ENCODE results near the gene TSFM.
A peak's percentile ranks its signal among the peaks of the same experiment; 100 is the strongest.

TSFM gene

DNA sequence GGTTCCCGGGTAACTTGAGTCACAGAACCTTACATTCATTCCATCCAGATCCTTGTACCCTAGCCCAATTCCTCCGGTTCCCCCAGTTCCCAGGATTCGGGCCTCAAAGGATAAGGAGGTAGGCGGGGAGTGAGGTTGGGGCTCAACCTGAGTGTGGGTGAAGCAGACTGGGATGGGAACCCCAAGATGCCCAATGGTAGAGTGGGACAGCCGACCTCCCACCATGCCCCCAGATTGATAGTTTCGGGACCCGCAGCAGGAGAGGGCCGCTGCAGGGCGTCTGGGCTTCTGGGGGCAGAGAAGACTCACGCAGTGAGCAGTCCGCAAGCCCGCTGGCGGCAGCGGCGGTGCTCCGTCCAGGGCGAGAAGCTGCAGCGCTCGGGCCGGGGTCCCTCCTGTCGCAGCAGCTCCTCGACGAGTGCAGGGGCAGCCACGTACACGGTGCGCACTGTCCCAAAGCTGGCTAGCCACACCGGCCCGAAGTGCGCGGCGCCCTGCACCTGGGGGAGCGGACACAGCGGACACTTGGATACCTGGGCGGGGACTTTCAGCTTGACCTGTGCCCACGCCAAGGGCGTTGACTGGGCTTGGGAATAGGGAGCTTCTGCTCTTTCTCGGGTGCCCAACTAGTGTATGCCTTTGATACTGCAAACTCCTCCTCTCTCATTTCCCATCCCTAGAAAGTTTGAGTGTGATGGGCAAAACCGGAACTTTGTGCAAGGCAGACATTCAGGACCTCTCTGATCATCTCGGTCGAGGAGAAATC lies 16.7 kb upstream of the TSFM start:
- peak overlapping the region; percentile 24 for H3K4me3 ChIP-seq (ENCODE audit: low read depth, low read length)
- peaks cover 0 to 35% of the 10 kb centered on the region in 2 experiments; a peak in 2 of 3 replicates for H3K36me3 ChIP-seq (ENCODE audit: control insufficient read depth in 2 of 2, insufficient read depth in 1 of 2, low read length in 2 of 2)
- ChIA-PET POLR2A (interaction anchor here (0.7 to 2.5 kb wide), 6 partner anchors 9 to 128 kb away, joined by 3 to 8 read pairs (median 4); partner anchors contain the start of genes CDK4 and TSPAN31), CTCF (interaction anchor here (0.5 to 3.8 kb wide), 8 partner anchors 10 to 173 kb away, joined by 3 to 26 read pairs (median 4); partner anchors contain the start of genes MARCHF9 and TSFM)
- H3K9me3 ChIP-seq (ENCODE audit: control insufficient read depth, insufficient read depth, low read depth, low read length) = no peaks in the 10 kb centered on the region
- TF ChIP-seq GLIS2 (tag by site-specific recombination; IDR thresholded peaks at IDR 0.05) (peak; percentile 62), ZNF548 (tag by site-specific recombination; IDR thresholded peaks at IDR 0.05) (no peak), ZNF600 (tag by site-specific recombination; IDR thresholded peaks at IDR 0.05) (no peak), GLIS1 (tag by site-specific recombination; IDR thresholded peaks at IDR 0.05) (peak; percentile 69), ZNF155 (tag by site-specific recombination; IDR thresholded peaks at IDR 0.05) (no peak), ZIC2 (tag by site-specific recombination; IDR thresholded peaks at IDR 0.05) (peak; percentile 60)
- TF ChIP-seq, protein P1, sequence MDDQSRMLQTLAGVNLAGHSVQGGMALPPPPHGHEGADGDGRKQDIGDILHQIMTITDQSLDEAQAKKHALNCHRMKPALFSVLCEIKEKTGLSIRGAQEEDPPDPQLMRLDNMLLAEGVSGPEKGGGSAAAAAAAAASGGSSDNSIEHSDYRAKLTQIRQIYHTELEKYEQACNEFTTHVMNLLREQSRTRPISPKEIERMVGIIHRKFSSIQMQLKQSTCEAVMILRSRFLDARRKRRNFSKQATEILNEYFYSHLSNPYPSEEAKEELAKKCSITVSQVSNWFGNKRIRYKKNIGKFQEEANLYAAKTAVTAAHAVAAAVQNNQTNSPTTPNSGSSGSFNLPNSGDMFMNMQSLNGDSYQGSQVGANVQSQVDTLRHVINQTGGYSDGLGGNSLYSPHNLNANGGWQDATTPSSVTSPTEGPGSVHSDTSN (CRISPR knock-in tag; IDR thresholded peaks at IDR 0.05) = no peak
- TF ChIP-seq, protein P2, sequence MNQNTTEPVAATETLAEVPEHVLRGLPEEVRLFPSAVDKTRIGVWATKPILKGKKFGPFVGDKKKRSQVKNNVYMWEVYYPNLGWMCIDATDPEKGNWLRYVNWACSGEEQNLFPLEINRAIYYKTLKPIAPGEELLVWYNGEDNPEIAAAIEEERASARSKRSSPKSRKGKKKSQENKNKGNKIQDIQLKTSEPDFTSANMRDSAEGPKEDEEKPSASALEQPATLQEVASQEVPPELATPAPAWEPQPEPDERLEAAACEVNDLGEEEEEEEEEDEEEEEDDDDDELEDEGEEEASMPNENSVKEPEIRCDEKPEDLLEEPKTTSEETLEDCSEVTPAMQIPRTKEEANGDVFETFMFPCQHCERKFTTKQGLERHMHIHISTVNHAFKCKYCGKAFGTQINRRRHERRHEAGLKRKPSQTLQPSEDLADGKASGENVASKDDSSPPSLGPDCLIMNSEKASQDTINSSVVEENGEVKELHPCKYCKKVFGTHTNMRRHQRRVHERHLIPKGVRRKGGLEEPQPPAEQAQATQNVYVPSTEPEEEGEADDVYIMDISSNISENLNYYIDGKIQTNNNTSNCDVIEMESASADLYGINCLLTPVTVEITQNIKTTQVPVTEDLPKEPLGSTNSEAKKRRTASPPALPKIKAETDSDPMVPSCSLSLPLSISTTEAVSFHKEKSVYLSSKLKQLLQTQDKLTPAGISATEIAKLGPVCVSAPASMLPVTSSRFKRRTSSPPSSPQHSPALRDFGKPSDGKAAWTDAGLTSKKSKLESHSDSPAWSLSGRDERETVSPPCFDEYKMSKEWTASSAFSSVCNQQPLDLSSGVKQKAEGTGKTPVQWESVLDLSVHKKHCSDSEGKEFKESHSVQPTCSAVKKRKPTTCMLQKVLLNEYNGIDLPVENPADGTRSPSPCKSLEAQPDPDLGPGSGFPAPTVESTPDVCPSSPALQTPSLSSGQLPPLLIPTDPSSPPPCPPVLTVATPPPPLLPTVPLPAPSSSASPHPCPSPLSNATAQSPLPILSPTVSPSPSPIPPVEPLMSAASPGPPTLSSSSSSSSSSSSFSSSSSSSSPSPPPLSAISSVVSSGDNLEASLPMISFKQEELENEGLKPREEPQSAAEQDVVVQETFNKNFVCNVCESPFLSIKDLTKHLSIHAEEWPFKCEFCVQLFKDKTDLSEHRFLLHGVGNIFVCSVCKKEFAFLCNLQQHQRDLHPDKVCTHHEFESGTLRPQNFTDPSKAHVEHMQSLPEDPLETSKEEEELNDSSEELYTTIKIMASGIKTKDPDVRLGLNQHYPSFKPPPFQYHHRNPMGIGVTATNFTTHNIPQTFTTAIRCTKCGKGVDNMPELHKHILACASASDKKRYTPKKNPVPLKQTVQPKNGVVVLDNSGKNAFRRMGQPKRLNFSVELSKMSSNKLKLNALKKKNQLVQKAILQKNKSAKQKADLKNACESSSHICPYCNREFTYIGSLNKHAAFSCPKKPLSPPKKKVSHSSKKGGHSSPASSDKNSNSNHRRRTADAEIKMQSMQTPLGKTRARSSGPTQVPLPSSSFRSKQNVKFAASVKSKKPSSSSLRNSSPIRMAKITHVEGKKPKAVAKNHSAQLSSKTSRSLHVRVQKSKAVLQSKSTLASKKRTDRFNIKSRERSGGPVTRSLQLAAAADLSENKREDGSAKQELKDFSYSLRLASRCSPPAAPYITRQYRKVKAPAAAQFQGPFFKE (tag by site-specific recombination; IDR thresholded peaks at IDR 0.05; ENCODE audit: borderline replicate concordance) = 0 out of 2 replicates have a peak, but pooled peaks have one; percentile 29
- H3K27ac ChIP-seq (ENCODE audit: extremely low read depth, low read depth, low read length) = no peak overlapping the region
- peaks cover 15% of the 10 kb centered on the region for H3K4me1 ChIP-seq (ENCODE audit: control insufficient read depth, insufficient read depth, low read length)

- H3K27ac ChIP-seq (ENCODE audit: extremely low read depth, low read depth, low read length) = no peak within 1 kb of the TSS; the same call in 1 of the 2 replicates
- peak within 1 kb of the TSS; percentile 24 for H3K4me3 ChIP-seq (ENCODE audit: low read depth, low read length)
- CTCF ChIA-PET = interaction anchor here (0.5 to 3.8 kb wide), 11 partner anchors 9 to 174 kb away, joined by 3 to 26 read pairs (median 3); partner anchors contain the start of genes MARCHF9 and TSFM
- TF ChIP-seq KLF7 (tag by site-specific recombination; IDR thresholded peaks at IDR 0.05; ENCODE audit: borderline replicate concordance) (no peak), MEIS1 (CRISPR knock-in tag; IDR thresholded peaks at IDR 0.05; ENCODE audit: borderline replicate concordance) (no peak), GLIS2 (tag by site-specific recombination; IDR thresholded peaks at IDR 0.05) (peak; percentile 82; the same call in 1 of the 2 replicates), ZNF571 (tag by site-specific recombination; IDR thresholded peaks at IDR 0.05) (no peak), SCRT1 (tag by site-specific recombination; IDR thresholded peaks at IDR 0.05; ENCODE audit: borderline replicate concordance) (no peak), ZBTB20 (tag by site-specific recombination; IDR thresholded peaks at IDR 0.05) (peak; percentile 23; the same call in 1 of the 2 replicates), ZNF654 (tag by site-specific recombination; IDR thresholded peaks at IDR 0.05; ENCODE audit: low read depth) (no peak), MYNN (tag by site-specific recombination; IDR thresholded peaks at IDR 0.05; ENCODE audit: borderline replicate concordance) (no peak), ZNF510 (tag by site-specific recombination; IDR thresholded peaks at IDR 0.05; ENCODE audit: insufficient replicate concordance) (no peak), ZNF658 (tag by site-specific recombination; IDR thresholded peaks at IDR 0.05) (no peak), ZSCAN16 (tag by site-specific recombination; IDR thresholded peaks at IDR 0.05) (no peak), ZNF776 (tag by site-specific recombination; IDR thresholded peaks at IDR 0.05; ENCODE audit: borderline replicate concordance) (no peak), ZSCAN4 (tag by site-specific recombination; IDR thresholded peaks at IDR 0.05) (no peak)
- TF ChIP-seq, protein P3, sequence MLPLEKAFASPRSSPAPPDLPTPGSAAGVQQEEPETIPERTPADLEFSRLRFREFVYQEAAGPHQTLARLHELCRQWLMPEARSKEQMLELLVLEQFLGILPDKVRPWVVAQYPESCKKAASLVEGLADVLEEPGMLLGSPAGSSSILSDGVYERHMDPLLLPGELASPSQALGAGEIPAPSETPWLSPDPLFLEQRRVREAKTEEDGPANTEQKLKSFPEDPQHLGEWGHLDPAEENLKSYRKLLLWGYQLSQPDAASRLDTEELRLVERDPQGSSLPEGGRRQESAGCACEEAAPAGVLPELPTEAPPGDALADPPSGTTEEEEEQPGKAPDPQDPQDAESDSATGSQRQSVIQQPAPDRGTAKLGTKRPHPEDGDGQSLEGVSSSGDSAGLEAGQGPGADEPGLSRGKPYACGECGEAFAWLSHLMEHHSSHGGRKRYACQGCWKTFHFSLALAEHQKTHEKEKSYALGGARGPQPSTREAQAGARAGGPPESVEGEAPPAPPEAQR (tag by site-specific recombination; IDR thresholded peaks at IDR 0.05) = no peak
Observed at GRCh38 chr12:57766464-57767304, 15.9 kb upstream of the TSFM start, which contains the start of gene CYP27B1. CYP27B1 (minus strand) TSS chr12:57767078; CDS start chr12:57767041, 37 bp downstream.

More at GRCh38 chr12:57766464-57767304, 15.9 kb upstream of the TSFM start, which contains the start of gene CYP27B1:
- H3K9me3 ChIP-seq (ENCODE audit: control insufficient read depth, insufficient read depth, low read depth, low read length) = no peaks in the 10 kb centered on the region
- H3K4me1 ChIP-seq (ENCODE audit: control insufficient read depth, insufficient read depth, low read length) = peaks cover 18% of the 10 kb centered on the region
- POLR2A ChIA-PET = interaction anchor here (0.5 to 2.5 kb wide), 7 partner anchors 10 to 127 kb away, joined by 3 to 8 read pairs (median 4); partner anchors contain the start of genes CDK4 and TSPAN31
- peaks cover 0 to 34% of the 10 kb centered on the region in 2 experiments; a peak in 2 of 3 replicates for H3K36me3 ChIP-seq (ENCODE audit: control insufficient read depth in 2 of 2, insufficient read depth in 1 of 2, low read length in 2 of 2)

Data from HEK293 (cell line).